ENCODE data around the gene CATSPERZ. TPM values are rescaled to one million over a fixed set of nuclear protein-coding genes. Genes with fewer than 3 reads are reported as not detected.

Gene CATSPERZ
- total and polyA plus RNA-seq, 2 of the 13 experiments (the other 11 are each of a cell fraction or from before 2014, with no cell fraction given): 0.22 to 0.48 TPM

GRCh38 chr11:64317961-64318765 lies 18.0 kb downstream of the CATSPERZ start, which contains the start of gene PRDX5 (continued):
- TF ChIP-seq ARID4A (CRISPR knock-in tag; IDR thresholded peaks at IDR 0.05; ENCODE audit: borderline replicate concordance) (peak; percentile 70), ATF7-NPFF (CRISPR knock-in tag; IDR thresholded peaks at IDR 0.05; ENCODE audit: low read depth) (peak; percentile 60; the same call in 1 of the 2 replicates), PAXIP1 (CRISPR knock-in tag; conservative IDR thresholded peaks at IDR 0.05) (peak; percentile 30; the same call in 1 of the 2 replicates), ZNF576 (CRISPR knock-in tag; IDR thresholded peaks at IDR 0.05) (no peak), GPN1 (CRISPR knock-in tag; IDR thresholded peaks at IDR 0.05; ENCODE audit: borderline replicate concordance) (no peak), SOX13 (IDR thresholded peaks at IDR 0.05) (no peak), SOX13 (CRISPR knock-in tag; conservative IDR thresholded peaks at IDR 0.05 in 1 of 2, IDR thresholded peaks at IDR 0.05 in 1 of 2) (no peak), ZNF3 (CRISPR knock-in tag; IDR thresholded peaks at IDR 0.05) (no peak), ZNF615 (CRISPR knock-in tag; IDR thresholded peaks at IDR 0.05; ENCODE audit: borderline replicate concordance) (no peak), BRD4 (CRISPR knock-in tag; IDR thresholded peaks at IDR 0.05) (peak; percentile 92), TFDP1 (CRISPR knock-in tag; IDR thresholded peaks at IDR 0.05; ENCODE audit: borderline replicate concordance) (peak; percentile 82; the same call in 1 of the 2 replicates), PHF8 (CRISPR knock-in tag; IDR thresholded peaks at IDR 0.05) (peak; percentile 78), ZNF496 (CRISPR knock-in tag; IDR thresholded peaks at IDR 0.05; ENCODE audit: insufficient replicate concordance) (no peak), ZNF777 (CRISPR knock-in tag; IDR thresholded peaks at IDR 0.05) (0 out of 2 replicates have a peak, but pooled peaks have one; percentile 27), ZKSCAN1 (IDR thresholded peaks at IDR 0.05; ENCODE audit: low read length) (no peak), KAT7 (CRISPR knock-in tag; IDR thresholded peaks at IDR 0.05; ENCODE audit: borderline replicate concordance) (peak; percentile 57; the same call in 1 of the 2 replicates)

Data from HepG2 (cell line).